ENCODE measurements around the gene LGALS1. TPM values are rescaled to one million over a fixed set of nuclear protein-coding genes. Genes with fewer than 3 reads are reported as not detected.

The LGALS1 gene
- 1,436 TPM for total RNA-seq

DNA sequence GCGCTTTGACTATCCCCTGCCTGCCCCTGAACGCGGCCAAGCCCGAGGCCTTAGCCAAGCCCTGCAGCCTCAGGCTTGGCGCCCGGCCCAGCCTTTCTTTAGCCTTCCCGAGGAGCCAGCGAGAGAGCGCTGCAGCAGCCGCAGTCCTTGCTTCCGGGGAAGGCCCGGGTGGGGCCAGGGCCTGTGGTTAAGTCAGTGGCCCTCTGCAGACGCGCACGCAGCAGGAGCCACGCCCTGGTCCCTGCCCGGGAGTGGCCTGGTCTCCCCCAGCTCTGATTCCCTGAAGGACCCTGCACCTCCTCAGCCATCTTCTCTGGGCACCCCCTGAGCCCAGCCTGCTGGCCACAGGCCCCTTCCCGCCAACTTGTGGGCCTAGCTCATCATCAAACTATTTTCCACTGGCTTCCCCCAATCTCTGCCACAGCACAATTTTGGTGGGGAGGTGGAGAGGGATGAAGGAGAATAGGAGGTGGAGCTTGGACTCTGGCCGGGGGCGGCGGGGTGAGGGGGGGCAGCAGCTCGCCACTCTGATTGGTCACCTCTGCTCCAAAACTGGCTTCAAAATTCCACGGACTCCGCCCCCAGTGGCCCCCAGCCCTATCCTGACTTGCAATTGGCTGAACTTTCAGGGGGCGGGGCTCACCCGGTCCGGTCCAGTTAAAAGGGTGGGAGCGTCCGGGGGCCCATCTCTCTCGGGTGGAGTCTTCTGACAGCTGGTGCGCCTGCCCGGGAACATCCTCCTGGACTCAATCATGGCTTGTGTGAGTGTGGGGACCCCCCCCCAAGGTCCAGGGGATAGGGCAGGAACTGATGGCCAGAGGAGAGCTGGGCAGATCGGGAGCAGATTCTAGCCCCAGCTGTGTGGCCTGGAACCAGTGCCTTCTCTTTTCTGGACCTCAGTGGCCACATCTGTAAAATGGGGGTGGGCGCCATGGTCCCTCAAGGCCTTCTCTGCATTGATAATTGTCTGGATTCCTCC is at the start of gene LGALS1:
Gene LGALS1, plus strand, starts transcription at position 686 of the 979 bp plus-strand sequence. Its CDS starts 67 bp downstream, at position 753.
- DNase-seq = peak; percentile 99

DNA sequence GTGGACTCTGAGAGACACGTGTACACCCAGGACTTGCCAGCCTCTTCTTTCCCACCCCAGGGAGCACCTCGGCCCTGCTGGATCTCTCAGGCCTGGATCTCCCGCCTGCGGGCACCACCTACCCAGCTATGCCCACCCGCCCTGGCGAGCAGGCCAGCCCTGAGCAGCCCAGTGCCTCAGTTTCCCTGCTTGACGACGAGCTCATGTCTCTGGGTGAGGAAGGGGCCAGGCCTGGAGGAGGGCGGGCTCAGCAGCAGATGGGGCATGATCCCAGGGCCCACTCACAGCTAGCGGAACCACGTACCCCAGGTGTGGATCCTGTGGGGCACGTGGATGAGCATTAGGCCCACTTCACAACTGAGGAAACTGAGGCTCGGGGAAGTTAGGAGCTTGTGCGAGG is 49.7 kb upstream of the LGALS1 start:
- DNase-seq = no peak

DNA sequence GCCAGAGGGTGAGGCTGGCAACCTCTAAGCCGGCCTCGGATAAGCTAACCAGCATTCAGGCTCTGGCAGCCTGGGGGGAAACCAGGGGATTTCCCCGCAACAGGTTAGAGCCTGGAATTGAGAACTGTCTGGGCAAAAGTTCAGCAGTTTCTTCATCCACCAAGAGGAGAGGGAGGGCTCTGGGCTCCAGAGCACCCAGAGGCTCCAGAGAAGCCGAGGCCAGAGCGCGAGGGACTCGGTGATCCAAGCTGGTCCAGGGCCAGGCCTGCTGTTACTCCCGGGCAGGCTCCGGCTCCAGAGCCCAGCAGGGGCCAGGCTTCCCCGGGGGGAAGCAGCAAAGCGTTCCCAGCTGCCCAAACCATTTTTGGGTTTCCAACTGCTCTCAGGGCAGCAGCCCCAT is 49.3 kb upstream of the LGALS1 start:
- no peak for DNase-seq

DNA sequence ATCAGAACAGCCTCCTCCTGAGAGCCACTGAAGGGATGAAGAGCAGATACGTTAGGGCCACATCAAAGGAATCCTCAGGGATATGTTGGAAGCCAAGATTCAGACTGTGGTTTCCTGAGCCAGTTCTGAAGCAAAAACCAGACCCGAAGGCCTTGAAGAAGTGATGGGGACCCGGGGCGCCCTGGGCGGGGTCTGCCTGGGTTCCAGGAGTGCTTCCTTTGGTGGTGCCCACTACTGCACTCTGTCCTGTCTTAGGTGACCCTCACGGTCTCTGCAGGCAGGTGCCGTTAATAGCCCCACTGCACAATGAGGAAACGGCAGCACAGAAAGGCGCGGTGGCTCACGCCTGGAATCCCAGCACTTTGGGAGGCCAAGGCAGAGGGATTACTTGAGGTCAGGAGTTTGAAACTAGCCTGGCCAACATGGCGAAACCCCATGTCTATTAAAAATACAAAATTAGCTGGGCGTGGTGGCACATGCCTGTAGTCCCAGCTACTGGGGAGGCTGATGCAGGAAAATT is 48.8 kb upstream of the LGALS1 start:
- no peak for DNase-seq

DNA sequence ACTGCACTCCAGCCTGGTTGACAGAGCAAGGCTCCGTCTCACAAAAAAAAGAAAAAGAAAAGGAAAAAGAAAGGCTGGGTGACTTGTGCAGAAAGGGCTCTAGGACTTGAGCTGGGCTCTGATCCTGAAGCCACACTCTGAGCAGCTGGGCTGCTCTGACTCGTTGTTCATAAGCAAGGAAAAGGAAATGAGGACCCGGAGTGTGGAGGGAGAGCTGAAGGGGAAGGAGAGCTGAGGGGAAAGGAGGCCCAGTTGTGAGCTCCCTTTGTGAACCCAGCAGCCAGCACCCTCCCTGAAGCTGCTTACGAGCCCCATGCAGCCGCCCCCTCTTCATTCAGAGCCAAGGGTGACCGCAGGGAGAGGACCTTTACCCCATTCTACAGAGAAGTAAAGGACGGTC is 48.3 kb upstream of the LGALS1 start:
- no peak for DNase-seq

DNA sequence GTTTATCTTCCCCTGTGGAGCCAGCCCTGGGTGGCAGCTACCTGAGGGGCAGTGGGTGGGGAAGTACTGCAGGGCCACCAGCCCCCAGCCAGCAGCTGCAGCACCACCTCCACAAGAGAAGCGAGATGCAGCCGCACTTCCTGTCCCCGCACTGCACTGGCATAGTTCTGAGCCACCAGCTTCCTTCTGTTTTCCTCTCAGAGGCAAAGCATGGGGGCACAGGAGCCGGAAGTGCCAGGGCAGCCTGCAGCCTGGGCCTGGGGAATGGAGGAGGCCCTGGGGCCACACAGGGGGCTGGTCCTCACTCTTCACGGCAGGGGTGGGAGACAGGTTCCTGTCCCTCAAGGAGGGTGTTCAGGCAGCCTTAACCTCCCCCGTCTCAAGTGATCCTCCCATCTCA is 47.9 kb upstream of the LGALS1 start:
- DNase-seq = no peak

DNA sequence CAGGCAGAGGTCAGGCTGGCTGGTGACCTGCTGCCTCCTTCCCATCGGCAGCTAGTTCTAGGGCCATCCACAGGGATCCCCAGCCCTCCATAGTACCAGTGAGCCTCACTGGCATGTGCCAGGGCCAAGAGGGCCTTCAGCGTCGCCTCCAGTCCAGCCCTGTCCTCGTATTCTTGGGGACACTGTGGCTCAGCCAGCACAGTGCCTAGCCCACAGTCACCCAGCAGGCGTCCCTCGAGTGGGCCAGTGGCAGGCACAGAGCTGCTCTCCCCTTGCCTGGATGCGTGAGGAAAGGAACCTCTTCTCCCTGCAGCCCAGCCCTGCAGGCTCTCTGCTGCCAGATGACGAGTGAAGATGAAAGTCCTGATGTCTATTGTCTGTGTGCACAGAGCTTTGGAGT is 46.6 kb upstream of the LGALS1 start:
- DNase-seq = no peak

DNA sequence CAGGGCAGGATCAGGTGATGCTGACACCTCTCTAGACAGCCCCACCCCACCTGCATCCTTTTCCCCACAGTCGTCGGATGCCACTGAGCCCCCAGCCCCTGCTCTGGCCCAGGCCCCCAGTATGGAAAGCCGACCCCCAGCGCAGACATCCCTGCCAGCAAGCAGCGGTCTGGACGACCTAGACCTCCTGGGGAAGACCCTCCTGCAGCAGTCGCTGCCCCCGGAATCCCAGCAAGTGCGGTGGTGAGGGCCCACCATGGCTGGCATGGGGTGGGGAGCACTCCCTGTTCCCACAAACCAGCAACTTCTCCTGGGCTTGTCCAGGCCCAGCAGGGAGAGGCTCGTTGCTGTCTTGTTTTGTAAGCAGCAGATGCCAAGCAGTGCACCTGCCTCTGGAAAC is 45.5 kb upstream of the LGALS1 start:
- DNase-seq = no peak

DNA sequence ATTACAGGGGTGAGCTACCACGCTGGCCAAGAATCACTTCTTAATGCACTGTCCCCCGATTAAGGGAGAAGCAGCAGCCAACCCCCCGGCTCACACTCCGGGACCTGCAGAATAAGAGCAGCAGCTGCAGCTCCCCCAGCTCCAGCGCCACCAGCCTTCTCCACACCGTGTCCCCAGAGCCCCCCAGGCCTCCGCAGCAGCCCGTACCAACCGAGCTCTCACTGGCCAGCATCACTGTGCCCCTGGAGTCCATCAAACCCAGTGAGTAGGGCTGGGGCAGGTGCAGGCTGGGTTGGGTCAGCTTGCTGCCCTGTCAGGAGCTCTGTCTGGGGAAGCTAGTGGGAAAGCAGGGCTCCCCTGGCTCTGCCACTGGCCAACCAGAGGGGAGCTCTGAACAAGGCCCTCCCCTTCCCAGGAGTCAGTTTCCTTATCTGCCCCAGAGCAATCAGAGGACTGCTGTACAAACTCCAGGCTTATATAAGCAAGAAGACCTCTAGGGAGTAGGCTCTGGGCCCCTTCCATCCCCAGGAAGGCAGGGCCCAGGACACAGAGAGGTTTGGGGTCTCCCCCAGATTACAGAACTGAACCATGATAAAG is 44.5 kb upstream of the LGALS1 start:
- no peak for DNase-seq

DNA sequence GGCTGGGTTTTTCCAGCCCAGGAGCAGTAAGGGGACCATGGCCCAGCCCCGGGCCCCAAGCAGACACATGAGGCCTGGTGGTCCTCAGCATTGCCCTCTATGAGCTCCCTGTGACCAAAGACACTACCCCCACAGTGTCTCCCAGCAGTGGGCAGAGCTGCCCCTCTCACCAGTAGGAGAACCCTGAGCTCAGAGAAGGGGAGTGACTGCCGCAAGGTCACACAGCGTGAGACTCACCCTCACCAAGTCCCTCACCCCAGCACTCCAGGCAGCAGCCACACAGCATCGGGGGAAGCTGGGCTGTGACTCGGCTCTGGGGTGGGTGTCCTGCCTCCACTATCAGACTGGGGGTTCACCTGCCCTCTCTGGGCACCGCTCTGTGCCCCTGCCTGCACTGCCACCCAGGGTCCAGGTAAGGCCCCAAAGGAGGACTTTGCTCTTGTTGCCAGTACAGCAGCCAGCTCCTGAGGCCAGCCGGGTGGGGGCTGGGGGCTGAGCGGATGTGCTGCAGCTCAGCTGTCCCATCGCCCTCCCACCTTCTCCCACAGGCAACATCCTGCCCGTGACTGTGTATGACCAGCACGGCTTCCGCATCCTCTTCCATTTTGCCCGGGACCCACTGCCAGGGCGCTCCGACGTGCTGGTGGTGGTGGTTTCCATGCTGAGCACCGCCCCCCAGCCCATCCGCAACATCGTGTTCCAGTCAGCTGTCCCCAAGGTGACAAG is 43.8 kb upstream of the LGALS1 start:
- DNase-seq = no peak

DNA sequence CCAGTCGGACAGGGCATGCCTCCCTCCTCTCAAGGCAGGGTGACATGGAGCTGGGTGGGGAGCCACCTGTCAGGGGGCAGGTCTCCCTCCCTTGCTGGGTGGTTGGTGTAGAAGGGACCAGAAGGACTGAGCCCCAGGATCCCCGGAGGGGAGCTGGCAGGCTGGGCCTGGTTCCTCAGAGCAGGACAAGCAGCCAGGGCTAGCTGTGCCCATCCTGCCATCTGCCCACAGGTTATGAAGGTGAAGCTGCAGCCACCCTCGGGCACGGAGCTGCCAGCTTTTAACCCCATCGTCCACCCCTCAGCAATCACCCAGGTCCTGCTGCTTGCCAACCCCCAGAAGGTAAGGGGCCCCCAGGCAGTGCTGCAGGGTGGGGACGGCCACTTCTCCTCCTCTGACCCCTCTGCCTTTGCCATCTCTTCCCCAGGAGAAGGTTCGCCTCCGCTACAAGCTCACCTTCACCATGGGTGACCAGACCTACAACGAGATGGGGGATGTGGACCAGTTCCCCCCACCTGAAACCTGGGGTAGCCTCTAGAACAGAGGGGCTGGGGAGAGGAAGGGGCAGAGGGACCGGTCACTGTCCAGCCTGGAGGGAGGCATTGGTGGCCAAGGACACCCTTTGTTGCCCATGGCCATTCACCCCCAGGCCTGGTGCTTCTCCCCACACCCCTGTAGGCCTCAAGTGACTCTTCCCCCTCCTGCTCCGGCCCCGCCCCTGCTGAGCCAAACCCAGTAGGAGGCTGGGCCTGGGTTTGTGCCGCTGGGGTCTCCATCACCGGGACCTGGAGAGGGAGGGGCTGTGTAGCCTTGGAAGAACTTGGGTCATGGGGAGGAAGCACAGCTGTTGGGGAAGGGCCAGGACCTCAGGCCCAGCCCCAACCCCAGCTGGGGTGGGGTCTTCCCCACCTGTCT is 43.0 kb upstream of the LGALS1 start:
- no peak for DNase-seq

DNA sequence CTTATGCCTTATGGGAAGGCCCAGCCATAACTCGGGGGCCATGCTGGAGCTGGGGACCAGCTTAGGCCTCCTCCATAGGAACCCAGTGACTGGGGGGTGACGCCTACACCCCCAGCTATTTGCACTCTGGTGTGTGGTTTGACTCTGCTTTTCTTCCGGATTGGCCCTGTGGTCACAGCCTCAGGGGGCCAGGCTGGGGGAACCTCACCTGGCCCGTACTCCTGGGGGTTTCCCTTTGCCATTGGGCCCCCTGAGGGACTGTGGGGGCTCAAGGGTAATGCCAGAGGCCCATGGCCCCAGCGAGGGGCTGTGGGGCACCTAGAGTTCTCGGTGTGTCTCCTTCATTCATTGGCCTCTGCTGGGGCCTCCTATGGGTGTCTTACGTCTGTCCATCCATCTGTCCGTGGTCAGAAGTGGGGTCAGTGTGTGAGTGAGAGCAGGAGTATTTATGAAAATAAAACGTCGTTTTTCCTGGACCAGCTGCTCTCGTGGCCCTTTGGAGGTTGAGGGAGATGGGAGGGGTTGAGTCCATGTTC is 42.3 kb upstream of the LGALS1 start:
- DNase-seq = no peak

DNA sequence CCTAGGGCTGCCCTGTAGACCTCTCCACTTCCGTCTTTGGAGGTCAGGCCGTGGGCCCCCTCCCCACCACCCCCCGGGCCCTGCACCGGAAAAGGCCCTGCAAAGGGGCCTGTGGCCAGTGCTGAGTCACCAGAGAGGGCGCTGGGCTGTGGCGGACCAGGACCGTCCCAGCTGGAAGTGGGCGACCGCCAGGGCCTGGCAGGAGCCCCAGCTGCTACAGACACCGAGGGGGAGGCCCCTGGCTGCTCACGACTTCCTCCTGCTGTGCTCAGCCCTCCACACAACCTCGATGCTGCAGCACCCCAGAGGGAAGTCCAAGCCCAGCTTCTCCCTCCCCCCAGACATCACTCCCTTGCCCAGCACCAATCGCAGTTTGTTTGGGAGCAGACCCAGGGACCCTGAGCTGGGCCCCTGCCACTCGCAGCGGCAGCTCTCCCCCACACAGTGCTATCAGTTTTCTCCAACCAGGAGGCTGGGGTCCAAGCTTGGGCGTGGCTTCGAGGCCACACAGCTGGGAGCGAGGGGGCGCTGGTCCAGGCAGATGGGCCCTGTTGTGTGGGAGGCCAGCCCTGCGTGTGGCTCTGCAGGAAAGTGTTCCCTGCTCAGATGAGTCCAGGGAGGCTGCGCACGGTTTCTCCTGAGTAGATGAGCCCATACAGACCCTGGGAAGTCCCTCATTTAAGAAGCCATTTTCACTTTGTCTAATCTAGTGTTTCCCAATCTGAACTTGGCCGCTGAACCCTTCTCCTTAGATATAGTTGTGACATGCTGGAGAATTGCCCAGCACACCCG is 41.6 kb upstream of the LGALS1 start:
- DNase-seq = peak; percentile 98

DNA sequence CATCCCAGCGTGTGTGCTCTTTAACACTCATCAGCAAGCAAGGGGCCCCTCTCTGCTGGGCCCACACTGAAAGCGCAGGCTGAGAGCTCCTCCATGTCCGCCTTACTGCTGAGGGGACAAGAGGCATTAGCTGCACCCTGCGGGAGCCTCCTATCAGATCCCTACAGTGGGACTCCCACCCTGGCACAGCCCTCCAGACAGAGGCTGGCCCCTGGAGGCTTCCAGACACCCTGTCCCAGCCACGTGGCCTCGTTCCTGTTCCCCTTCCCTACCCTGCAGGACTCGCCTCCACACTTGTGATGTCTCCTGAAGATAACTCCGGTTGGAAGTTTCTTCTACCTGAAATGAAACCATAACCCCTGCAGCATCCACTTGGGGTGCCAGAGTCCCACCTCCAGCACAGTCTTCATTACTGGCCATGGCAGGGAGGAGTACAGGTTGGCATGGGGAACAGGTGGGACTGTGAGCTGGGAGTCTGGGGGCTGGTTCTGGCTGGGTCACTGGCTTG is 41.0 kb upstream of the LGALS1 start:
- DNase-seq = no peak

DNA sequence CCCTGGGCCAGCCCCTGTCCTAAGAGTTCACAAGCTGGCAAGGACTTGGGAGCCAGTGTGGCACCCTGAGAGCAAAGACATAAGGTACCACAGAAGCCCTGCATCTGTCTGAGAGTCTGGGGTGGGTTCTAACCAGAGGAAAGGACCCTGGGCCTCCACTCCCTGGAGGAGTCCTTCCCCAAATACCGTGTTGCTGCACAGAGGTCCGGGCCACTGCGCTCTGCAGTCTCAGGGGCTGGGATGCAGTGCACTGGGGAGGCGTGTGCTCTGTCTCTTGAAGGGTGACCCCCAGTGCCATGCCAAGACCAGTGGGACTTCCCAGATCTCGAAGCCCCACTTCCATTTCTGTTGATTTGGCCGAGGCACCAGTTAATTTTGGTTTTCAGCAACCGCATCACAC is 40.3 kb upstream of the LGALS1 start:
- no peak for DNase-seq

DNA sequence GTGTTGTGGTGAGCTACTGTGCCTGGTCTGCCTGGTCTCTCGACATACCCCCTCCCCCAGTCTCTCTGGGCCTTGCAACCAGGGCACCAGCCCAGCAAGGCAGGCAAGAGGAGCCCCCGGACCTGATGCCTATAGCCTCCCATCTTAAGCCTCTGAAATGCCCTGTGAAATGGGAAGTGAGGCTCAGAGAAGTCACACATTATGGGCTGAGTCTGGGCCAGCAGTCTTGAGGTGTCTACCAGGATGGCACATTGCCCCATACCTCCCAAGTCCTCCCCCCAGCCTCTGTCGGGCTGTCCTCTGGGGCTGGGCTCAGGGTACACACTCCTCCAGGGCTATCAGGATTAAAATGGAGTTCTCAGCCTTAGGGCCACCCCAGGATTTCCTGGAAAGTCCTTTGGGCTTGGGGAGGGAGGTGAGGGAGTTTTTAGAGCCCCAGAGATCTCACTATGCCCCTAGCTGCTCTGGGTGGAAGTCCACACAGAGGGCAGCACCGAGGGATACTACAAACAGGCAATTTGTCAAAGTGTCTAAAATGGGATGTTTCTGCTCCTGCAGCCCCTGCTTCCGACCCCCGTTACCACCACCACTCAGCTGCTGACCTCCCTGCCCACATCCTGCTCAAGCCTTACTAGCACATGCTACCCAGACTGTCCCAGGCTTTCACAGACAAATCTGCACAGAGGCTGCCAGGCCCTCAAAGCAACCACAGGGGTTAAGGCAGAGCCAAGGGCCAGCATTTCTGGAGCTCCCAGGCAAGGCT is 39.1 kb upstream of the LGALS1 start:
- no peak for DNase-seq

DNA sequence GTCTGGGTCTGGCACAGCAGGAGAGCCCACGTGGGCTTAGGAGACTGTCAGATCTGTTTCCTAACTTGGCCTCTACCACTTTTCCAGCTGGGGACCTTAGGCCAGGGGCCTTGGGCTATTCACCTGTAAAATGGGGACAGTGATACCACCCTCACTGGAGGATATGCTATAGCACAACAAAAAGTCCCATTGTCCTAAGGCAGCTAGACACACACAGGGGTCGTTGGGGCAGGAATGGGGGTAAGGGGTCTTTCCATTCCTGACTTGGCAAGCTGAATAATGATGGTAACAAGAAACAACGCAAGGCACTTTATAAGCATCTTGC is 38.5 kb upstream of the LGALS1 start:
- no peak for DNase-seq

DNA sequence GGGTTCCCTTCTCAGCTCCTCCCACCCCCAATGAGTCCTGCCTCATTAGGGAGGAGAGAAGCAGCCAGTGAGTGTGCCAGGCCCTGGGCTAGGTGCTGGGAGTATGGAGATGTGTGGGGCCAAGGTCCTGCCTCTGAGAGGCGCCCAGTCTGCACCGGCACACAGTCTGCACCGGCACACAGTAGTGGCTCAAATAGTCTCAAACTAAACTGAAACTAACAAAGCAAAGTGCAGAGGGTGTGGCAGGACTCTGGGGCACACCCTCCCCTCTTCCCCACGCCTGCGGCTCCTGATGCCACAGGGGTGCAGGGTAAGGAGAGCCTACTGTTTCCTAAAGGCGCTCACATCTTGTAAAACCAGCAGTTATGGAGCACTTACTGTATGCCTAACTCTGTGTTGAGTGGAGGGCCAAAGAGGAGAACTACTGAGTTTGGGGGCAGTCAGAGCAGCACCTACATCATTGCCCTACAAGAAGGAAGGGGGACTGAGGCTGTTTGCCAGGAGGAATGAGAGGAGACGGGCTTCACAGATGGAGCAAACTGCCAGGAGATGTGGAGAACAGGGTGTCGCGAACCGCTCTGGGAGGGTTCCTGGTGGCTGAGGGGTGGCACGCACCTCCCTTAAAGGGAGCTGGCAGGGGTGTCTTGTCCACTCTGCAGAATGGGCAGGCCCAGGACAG is 36.9 kb upstream of the LGALS1 start:
- DNase-seq = no peak
